K562 (cell line): ENCODE results near the gene OLFML2A. TPM values are rescaled to one million over a fixed set of nuclear protein-coding genes. Genes with fewer than 3 reads are reported as not detected.
A peak's percentile ranks its signal among the peaks of the same experiment; 100 is the strongest.

Experiments used
- ATF4 ChIP-seq: fragments of 450-650 bp; formaldehyde crosslinking; IDR thresholded peaks from 2 replicates; pipeline ENCODE4 v1.4.0; 2022; ENCODE audit warnings: mild to moderate bottlenecking, moderate library complexity
- EP300 ChIP-seq: IDR thresholded peaks from 2 replicates; pipeline ENCODE4 v1.6.1; 2012; ENCODE audit warnings: low read length, improper control_type of control experiment
- ETV1 ChIP-seq: fragments of 450-650 bp; conservative IDR thresholded peaks from 2 replicates; pipeline ENCODE4 v1.6.1; 2016; ENCODE audit warnings: missing genetic modification characterization, control low read depth, low read depth, missing compliant biosample characterization
- ETV5 ChIP-seq: sonication (generic); formaldehyde crosslinking; IDR thresholded peaks from 2 replicates; pipeline ENCODE4 v1.4.0; 2020; ENCODE audit warnings: low read depth, mild to moderate bottlenecking, missing genetic modification reagents
- FOXJ3 ChIP-seq: sonication (generic); formaldehyde crosslinking; IDR thresholded peaks from 2 replicates; pipeline ENCODE4 v1.4.0; 2020; ENCODE audit warnings: mild to moderate bottlenecking, missing genetic modification reagents
- HNRNPLL ChIP-seq: fragments of 200-400 bp; formaldehyde crosslinking; IDR thresholded peaks from 2 replicates; pipeline ENCODE4 v1.6.1; 2017; ENCODE audit warnings: low read length, low read depth, mild to moderate bottlenecking; ENCODE audit not compliant: poor library complexity, severe bottlenecking
- KLF6 ChIP-seq: fragments of 250-450 bp; sonication (Bioruptor Pico); IDR thresholded peaks from 2 replicates; pipeline ENCODE4 v1.4.0; 2020; ENCODE audit warnings: mild to moderate bottlenecking, moderate library complexity, borderline replicate concordance
- NFXL1 ChIP-seq: fragments of 450-650 bp; formaldehyde crosslinking; IDR thresholded peaks from 2 replicates; pipeline ENCODE4 v1.4.0; 2021; ENCODE audit warnings: mild to moderate bottlenecking
- NR2F6 ChIP-seq: fragments of 450-650 bp; formaldehyde crosslinking; IDR thresholded peaks from 2 replicates; pipeline ENCODE4 v1.4.0; 2020; ENCODE audit warnings: mild to moderate bottlenecking
- PCBP2 ChIP-seq: fragments of 200-400 bp; formaldehyde crosslinking; IDR thresholded peaks from 2 replicates; pipeline ENCODE4 v1.6.1; 2018; ENCODE audit warnings: low read length, low read depth, mild to moderate bottlenecking, moderate library complexity; ENCODE audit not compliant: poor library complexity, severe bottlenecking
- PTBP1 ChIP-seq: fragments of 200-400 bp; formaldehyde crosslinking; IDR thresholded peaks from 2 replicates; pipeline ENCODE4 v1.6.1; 2017; ENCODE audit warnings: low read depth, low read length
- RB1 ChIP-seq: fragments of 450-650 bp; IDR thresholded peaks from 2 replicates; pipeline ENCODE4 v1.6.1; 2017; ENCODE audit warnings: low read depth, mild to moderate bottlenecking
- RBBP5 ChIP-seq: fragments of 200-600 bp; sonication (generic); IDR thresholded peaks from 2 replicates; pipeline ENCODE4 v1.6.1; 2012; ENCODE audit warnings: borderline replicate concordance, mild to moderate bottlenecking, low read length, control low read depth, inconsistent platforms; ENCODE audit not compliant: insufficient read depth, poor library complexity, severe bottlenecking
- SAFB2 ChIP-seq: fragments of 200-400 bp; formaldehyde crosslinking; IDR thresholded peaks from 2 replicates; pipeline ENCODE4 v1.6.1; 2018; ENCODE audit warnings: borderline replicate concordance, low read length, low read depth, moderate library complexity; ENCODE audit not compliant: severe bottlenecking
- SIRT6 ChIP-seq: IDR thresholded peaks from one replicate; pipeline ENCODE4 v1.6.1; 2012; ENCODE audit warnings: low read depth, mild to moderate bottlenecking, control low read depth, inconsistent platforms, low read length, moderate library complexity
- SIX5 ChIP-seq, 2 experiments: IDR thresholded peaks; 2 replicates each; pipeline ENCODE4 v1.6.1; 2011; ENCODE audit warnings: low read length in 2 of 2, borderline replicate concordance in 1 of 2, low read depth in 1 of 2, mild to moderate bottlenecking in 1 of 2, moderate library complexity in 1 of 2; ENCODE audit not compliant: insufficient read depth in 1 of 2
- ZNF408 ChIP-seq: fragments of 250-450 bp; sonication (Bioruptor Pico); IDR thresholded peaks from 2 replicates; pipeline ENCODE4 v1.4.0; 2020; ENCODE audit warnings: low read depth, mild to moderate bottlenecking, moderate library complexity
- ZNF695 ChIP-seq: fragments of 450-650 bp; formaldehyde crosslinking; IDR thresholded peaks from 2 replicates; pipeline ENCODE4 v1.4.0; 2020; ENCODE audit warnings: mild to moderate bottlenecking, moderate library complexity
- polyA plus RNA-seq, 8 experiments: library from polyadenylated mRNA; depleted of rRNA in 4 of 8; stranded (reverse) in 5 of 8; unstranded in 3 of 8; fragments of >200 nt; fragmentation: Nextera tagmentation in 2 of 8; fragmentation: Illumina TruSeq in 1 of 8; extraction: Ambion mirVana in 2 of 8; extraction: Trizol in 1 of 8; gene quantifications; 2 replicates each; pipeline versions ENCODE4 v1.2.1 to v1.2.3, GENCODE V29; 2011 to 2014; ENCODE audit warnings: inconsistent platforms in 1 of 8, missing spikeins in 1 of 8
- total RNA-seq, 7 experiments: library from RNA; depleted of rRNA in 6 of 7; stranded (reverse); fragments of >200 nt in 6 of 7; fragmentation: Illumina TruSeq in 2 of 7; extraction: Trizol in 2 of 7; gene quantifications; 2 replicates each; pipeline versions ENCODE4 v1.2.1 to v1.2.3, GENCODE V29; 2011 to 2021; ENCODE audit warnings: low replicate concordance in 1 of 7
- TF ChIP-seq, protein P1 (sequence below): fragments of 450-650 bp; IDR thresholded peaks from 2 replicates; pipeline ENCODE4 v1.6.1; 2017; ENCODE audit warnings: mild to moderate bottlenecking, moderate library complexity
- TF ChIP-seq, protein P2 (sequence below): fragments of 250-450 bp; sonication (Bioruptor Pico); IDR thresholded peaks from 2 replicates; pipeline ENCODE4 v1.5.0; 2020; ENCODE audit warnings: mild to moderate bottlenecking, borderline replicate concordance
- TF ChIP-seq, protein P3 (sequence below): sonication (generic); formaldehyde crosslinking; IDR thresholded peaks from 2 replicates; pipeline ENCODE4 v1.8.1; 2023; ENCODE audit warnings: mild to moderate bottlenecking, missing genetic modification reagents, moderate library complexity

OLFML2A gene
- total and polyA plus RNA-seq, 9 of the 15 experiments (the other 6 are each of a cell fraction or from before 2014, with no cell fraction given): 0.16 TPM; not detected in 8

DNA sequence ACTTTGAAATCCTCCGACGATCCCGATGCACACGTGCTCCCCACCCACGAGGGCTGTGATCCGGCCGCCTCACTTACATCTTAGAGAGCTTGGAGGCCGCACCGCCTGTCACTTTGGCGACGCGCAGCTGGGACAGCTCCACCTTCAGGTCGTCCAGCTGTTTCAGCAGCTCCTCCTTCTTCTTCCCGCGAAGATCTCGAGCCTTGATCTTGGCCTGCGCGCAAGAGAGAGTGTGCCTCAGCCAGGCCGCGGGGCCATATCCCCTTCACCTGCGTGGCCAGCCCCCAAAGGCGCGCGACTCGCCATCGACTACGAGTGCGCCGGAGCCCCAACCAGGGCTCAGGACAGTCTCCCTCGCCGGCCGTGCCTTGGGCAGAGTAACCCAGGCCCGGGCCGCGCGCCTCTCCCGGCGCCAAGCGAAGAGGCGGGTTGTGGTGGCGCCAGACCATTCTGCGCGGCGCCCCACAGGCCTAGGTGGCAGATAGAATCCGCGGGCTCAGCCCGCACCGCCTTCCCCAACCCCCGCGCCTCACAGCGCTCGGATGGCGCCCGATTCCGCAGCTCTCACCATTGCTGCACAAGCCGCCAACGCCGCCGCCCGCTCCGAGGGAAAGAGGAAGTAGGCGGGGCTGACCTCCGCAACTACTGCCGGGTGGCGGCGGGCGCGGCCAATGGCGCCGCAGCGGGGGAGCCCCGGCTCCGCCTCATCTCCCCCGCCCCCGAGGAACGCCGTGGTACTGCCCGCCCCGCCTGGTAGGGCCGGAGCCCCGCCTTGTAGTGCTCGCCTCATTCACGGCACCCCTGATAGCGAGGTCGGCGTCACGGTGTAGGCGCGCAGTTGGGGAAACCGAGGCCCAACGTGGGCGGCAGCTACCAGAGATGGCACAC is 84.7 kb downstream of the OLFML2A start, which contains the start of the genes ARPC5L and RPL35 (continued):
- peak; percentile 18 to 36; a peak in 2 of 4 replicates for TF ChIP-seq SIX5 (IDR thresholded peaks at IDR 0.05; ENCODE audit: borderline replicate concordance in 1 of 2, insufficient read depth in 1 of 2, low read depth in 1 of 2, low read length in 2 of 2)
- peak; percentile 99 for TF ChIP-seq RBBP5
- no peak for TF ChIP-seq ETV5 (CRISPR knock-in tag)
- peak; percentile 39 for TF ChIP-seq PCBP2
- TF ChIP-seq FOXJ3 (CRISPR knock-in tag): no peak
- TF ChIP-seq, protein P1, sequence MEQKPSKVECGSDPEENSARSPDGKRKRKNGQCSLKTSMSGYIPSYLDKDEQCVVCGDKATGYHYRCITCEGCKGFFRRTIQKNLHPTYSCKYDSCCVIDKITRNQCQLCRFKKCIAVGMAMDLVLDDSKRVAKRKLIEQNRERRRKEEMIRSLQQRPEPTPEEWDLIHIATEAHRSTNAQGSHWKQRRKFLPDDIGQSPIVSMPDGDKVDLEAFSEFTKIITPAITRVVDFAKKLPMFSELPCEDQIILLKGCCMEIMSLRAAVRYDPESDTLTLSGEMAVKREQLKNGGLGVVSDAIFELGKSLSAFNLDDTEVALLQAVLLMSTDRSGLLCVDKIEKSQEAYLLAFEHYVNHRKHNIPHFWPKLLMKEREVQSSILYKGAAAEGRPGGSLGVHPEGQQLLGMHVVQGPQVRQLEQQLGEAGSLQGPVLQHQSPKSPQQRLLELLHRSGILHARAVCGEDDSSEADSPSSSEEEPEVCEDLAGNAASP: no peak
- TF ChIP-seq, protein P2, sequence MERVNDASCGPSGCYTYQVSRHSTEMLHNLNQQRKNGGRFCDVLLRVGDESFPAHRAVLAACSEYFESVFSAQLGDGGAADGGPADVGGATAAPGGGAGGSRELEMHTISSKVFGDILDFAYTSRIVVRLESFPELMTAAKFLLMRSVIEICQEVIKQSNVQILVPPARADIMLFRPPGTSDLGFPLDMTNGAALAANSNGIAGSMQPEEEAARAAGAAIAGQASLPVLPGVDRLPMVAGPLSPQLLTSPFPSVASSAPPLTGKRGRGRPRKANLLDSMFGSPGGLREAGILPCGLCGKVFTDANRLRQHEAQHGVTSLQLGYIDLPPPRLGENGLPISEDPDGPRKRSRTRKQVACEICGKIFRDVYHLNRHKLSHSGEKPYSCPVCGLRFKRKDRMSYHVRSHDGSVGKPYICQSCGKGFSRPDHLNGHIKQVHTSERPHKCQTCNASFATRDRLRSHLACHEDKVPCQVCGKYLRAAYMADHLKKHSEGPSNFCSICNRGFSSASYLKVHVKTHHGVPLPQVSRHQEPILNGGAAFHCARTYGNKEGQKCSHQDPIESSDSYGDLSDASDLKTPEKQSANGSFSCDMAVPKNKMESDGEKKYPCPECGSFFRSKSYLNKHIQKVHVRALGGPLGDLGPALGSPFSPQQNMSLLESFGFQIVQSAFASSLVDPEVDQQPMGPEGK (CRISPR knock-in tag): no peak
- peak; percentile 19 for TF ChIP-seq HNRNPLL
- peak; percentile 26; the same call in 1 of the 2 replicates for TF ChIP-seq ETV1
- TF ChIP-seq PTBP1: no peak
- TF ChIP-seq ZNF408 (CRISPR knock-in tag): no peak
- TF ChIP-seq ATF4 (CRISPR knock-in tag): no peak
- TF ChIP-seq SIRT6: no peak
- TF ChIP-seq NR2F6 (CRISPR knock-in tag): no peak
- TF ChIP-seq, protein P3, sequence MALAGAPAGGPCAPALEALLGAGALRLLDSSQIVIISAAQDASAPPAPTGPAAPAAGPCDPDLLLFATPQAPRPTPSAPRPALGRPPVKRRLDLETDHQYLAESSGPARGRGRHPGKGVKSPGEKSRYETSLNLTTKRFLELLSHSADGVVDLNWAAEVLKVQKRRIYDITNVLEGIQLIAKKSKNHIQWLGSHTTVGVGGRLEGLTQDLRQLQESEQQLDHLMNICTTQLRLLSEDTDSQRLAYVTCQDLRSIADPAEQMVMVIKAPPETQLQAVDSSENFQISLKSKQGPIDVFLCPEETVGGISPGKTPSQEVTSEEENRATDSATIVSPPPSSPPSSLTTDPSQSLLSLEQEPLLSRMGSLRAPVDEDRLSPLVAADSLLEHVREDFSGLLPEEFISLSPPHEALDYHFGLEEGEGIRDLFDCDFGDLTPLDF (CRISPR knock-in tag): no peak; the same call in 1 of the 2 replicates
- peak; percentile 6; the same call in 1 of the 2 replicates for TF ChIP-seq KLF6 (CRISPR knock-in tag)
- no peak for TF ChIP-seq SAFB2
- TF ChIP-seq ZNF695: no peak
- no peak; the same call in 1 of the 2 replicates for TF ChIP-seq EP300
- TF ChIP-seq RB1: peak; percentile 84
- TF ChIP-seq NFXL1 (CRISPR knock-in tag): no peak
